Right renal pelvis (tissue), 4 donors: Measurements from ENCODE around the gene CLIC3. TPM values are rescaled to one million over a fixed set of nuclear protein-coding genes. Genes with fewer than 3 reads are reported as not detected.
"Not testable (repeated sequence)": the region's sequence is repeated elsewhere in the genome, so short reads cannot be mapped to it uniquely, and the experiment has no call there.

Experiments
- DNase-seq, 4 donors: peaks; one replicate each; pipeline ENCODE4 v3.0.0-alpha.2; 2013; ENCODE audit warnings: low read depth in 4 of 4, low spot score in 3 of 4, missing footprints in 1 of 4
- polyA plus RNA-seq, 4 donors: library from polyadenylated mRNA; unstranded; fragments of 120-200 nt; gene quantifications; one replicate each; pipeline ENCODE4 v1.2.1, GENCODE V29; 2013; ENCODE audit not compliant: insufficient read length in 4 of 4

Gene CLIC3
- polyA plus RNA-seq, 4 donors = 0.28 to 1.2 (median 0.50) TPM

- no peak for DNase-seq
These were observed 10.0 kb upstream of the CLIC3 start for GRCh38 chr9:137006116-137007003.

- DNase-seq = not testable (repeated sequence)
These were observed 7.9 kb upstream of the CLIC3 start for GRCh38 chr9:137004285-137004684.

- no peak for DNase-seq
These were observed 6.3 kb upstream of the CLIC3 start for GRCh38 chr9:137002646-137003041.

- DNase-seq = no peak
These were observed 5.7 kb upstream of the CLIC3 start for GRCh38 chr9:137001857-137002645.

GRCh38 chr9:137000177-137000930 is 4.0 kb upstream of the CLIC3 start:
- DNase-seq = no peak

GRCh38 chr9:136997830-136998234 is 1.5 kb upstream of the CLIC3 start:
- DNase-seq = no peak

- DNase-seq = no peak
These were observed 1.0 kb upstream of the CLIC3 start for GRCh38 chr9:136997371-136997770.

- DNase-seq = no peak
These were observed 526 bp downstream of the CLIC3 start for GRCh38 chr9:136995772-136996311.

- no peak for DNase-seq
These were observed 1.0 kb downstream of the CLIC3 start for GRCh38 chr9:136995362-136995761.

- DNase-seq = no peak
These were observed 1.5 kb downstream of the CLIC3 start for GRCh38 chr9:136994888-136995230.

GRCh38 chr9:136994180-136994887 is 2.0 kb downstream of the CLIC3 start:
- no peak for DNase-seq

GRCh38 chr9:136992819-136993369 is 3.5 kb downstream of the CLIC3 start:
- DNase-seq = no peak

- DNase-seq = peak; percentile 60 to 69 (median 67)
These were observed 4.2 kb downstream of the CLIC3 start, which contains the start of gene PAXX for GRCh38 chr9:136991993-136992818. PAXX (plus strand) TSS chr9:136992422; CDS start chr9:136992444, 22 bp downstream.

GRCh38 chr9:136990242-136990911 is 6.0 kb downstream of the CLIC3 start:
- no peak for DNase-seq

- no peak for DNase-seq
These were observed 7.5 kb downstream of the CLIC3 start for GRCh38 chr9:136988872-136989271.

GRCh38 chr9:136985853-136986252 is 10.5 kb downstream of the CLIC3 start:
- no peak for DNase-seq

GRCh38 chr9:136985027-136985602 is 11.3 kb downstream of the CLIC3 start:
- no peak for DNase-seq

GRCh38 chr9:136984464-136985026 is 11.8 kb downstream of the CLIC3 start:
- DNase-seq = no peak
